HEK293 (cell line): ENCODE data around the gene LMTK2.

Experiments used
- CTCF ChIA-PET: fragments of 350-600 bp; formaldehyde crosslinking; extraction: SDS; loops from one replicate; lab custom pipeline; 2021; ENCODE audit warnings: antibody characterized with exemption; lab: Yijun Ruan, JAX
- POLR2A ChIA-PET: fragments of 300-600 bp; formaldehyde crosslinking; extraction: SDS; loops from one replicate; lab custom pipeline; 2020; ENCODE audit warnings: antibody characterized with exemption, inconsistent platforms; lab: Yijun Ruan, JAX
- H3K27ac ChIP-seq: fragments of 200-500 bp; sonication (Bioruptor generic); 2 replicates; pipeline ENCODE4 v1.5.1; 2014; ENCODE audit warnings: low read depth, low read length, control low read depth, inconsistent platforms; ENCODE audit errors: extremely low read depth
- H3K36me3 ChIP-seq, 2 experiments: fragments of 200-500 bp in 1 of 2; sonication (Bioruptor generic) in 1 of 2; 1 replicate in 1 of 2; 2 replicates in 1 of 2; pipeline ENCODE4 v1.5.1; 2014 to 2017; ENCODE audit warnings: inconsistent platforms in 2 of 2, low read length in 2 of 2; ENCODE audit not compliant: control insufficient read depth in 2 of 2, insufficient read depth in 1 of 2
- H3K4me1 ChIP-seq: fragments of 200-500 bp; sonication (Bioruptor generic); 2 replicates; pipeline ENCODE4 v1.5.1; 2014; ENCODE audit warnings: mild to moderate bottlenecking, low read length, inconsistent platforms; ENCODE audit not compliant: control insufficient read depth, insufficient read depth
- H3K4me3 ChIP-seq: 2 replicates; pipeline ENCODE4 v1.5.1; 2011; ENCODE audit warnings: low read depth, mild to moderate bottlenecking, control low read depth, low read length, moderate library complexity
- H3K9me3 ChIP-seq: fragments of 200-500 bp; sonication (Bioruptor generic); 2 replicates; pipeline ENCODE4 v1.5.1; 2014; ENCODE audit warnings: low read depth, low read length, inconsistent platforms; ENCODE audit not compliant: control insufficient read depth, insufficient read depth
- GFI1B ChIP-seq: fragments of 450-650 bp; formaldehyde crosslinking; IDR thresholded peaks from 2 replicates; pipeline ENCODE4 v1.5.1; 2016; ENCODE audit warnings: missing biosample characterization, missing genetic modification characterization
- HOXA7 ChIP-seq: sonication (generic); formaldehyde crosslinking; IDR thresholded peaks from 2 replicates; pipeline ENCODE4 v1.8.1; 2022; ENCODE audit warnings: missing genetic modification reagents, borderline replicate concordance
- SCRT2 ChIP-seq: fragments of 450-650 bp; formaldehyde crosslinking; IDR thresholded peaks from 2 replicates; pipeline ENCODE4 v1.5.1; 2016; ENCODE audit warnings: missing biosample characterization, missing genetic modification characterization
- WT1 ChIP-seq: fragments of 450-650 bp; formaldehyde crosslinking; IDR thresholded peaks from 2 replicates; pipeline ENCODE4 v1.5.1; 2016; ENCODE audit warnings: missing biosample characterization, missing genetic modification characterization
- ZBTB17 ChIP-seq: fragments of 450-650 bp; formaldehyde crosslinking; IDR thresholded peaks from 2 replicates; pipeline ENCODE4 v1.5.1; 2016; ENCODE audit warnings: missing biosample characterization, missing genetic modification characterization
- ZNF114 ChIP-seq: fragments of 450-650 bp; formaldehyde crosslinking; IDR thresholded peaks from 2 replicates; pipeline ENCODE4 v1.5.0; 2017; ENCODE audit warnings: missing biosample characterization, missing genetic modification characterization
- ZNF157 ChIP-seq: fragments of 450-650 bp; formaldehyde crosslinking; IDR thresholded peaks from 2 replicates; pipeline ENCODE4 v1.5.1; 2016; ENCODE audit warnings: missing biosample characterization, missing genetic modification characterization
- ZNF169 ChIP-seq: fragments of 450-650 bp; formaldehyde crosslinking; IDR thresholded peaks from 2 replicates; pipeline ENCODE4 v1.5.1; 2016; ENCODE audit warnings: missing biosample characterization, missing genetic modification characterization
- ZNF19 ChIP-seq: fragments of 450-650 bp; formaldehyde crosslinking; IDR thresholded peaks from 2 replicates; pipeline ENCODE4; 2016; ENCODE audit warnings: missing biosample characterization, missing genetic modification characterization, low read depth
- ZNF214 ChIP-seq: fragments of 450-650 bp; formaldehyde crosslinking; IDR thresholded peaks from 2 replicates; pipeline ENCODE4 v1.5.1; 2017; ENCODE audit warnings: missing biosample characterization, mild to moderate bottlenecking, missing genetic modification characterization, borderline replicate concordance
- ZNF23 ChIP-seq: fragments of 450-650 bp; formaldehyde crosslinking; IDR thresholded peaks from 2 replicates; pipeline ENCODE4 v1.5.1; 2016; ENCODE audit warnings: missing biosample characterization, missing genetic modification characterization, borderline replicate concordance
- ZNF350 ChIP-seq: fragments of 450-650 bp; formaldehyde crosslinking; IDR thresholded peaks from 2 replicates; pipeline ENCODE4 v1.5.0; 2017; ENCODE audit warnings: missing biosample characterization, mild to moderate bottlenecking, missing genetic modification characterization
- ZNF37A ChIP-seq: fragments of 450-650 bp; IDR thresholded peaks from 2 replicates; pipeline ENCODE4 v1.5.1; 2018; ENCODE audit warnings: missing biosample characterization, missing genetic modification characterization
- ZNF629 ChIP-seq: fragments of 450-650 bp; formaldehyde crosslinking; IDR thresholded peaks from 2 replicates; pipeline ENCODE4 v1.5.1; 2017; ENCODE audit warnings: missing biosample characterization, missing genetic modification characterization
- ZNF664 ChIP-seq: fragments of 450-650 bp; formaldehyde crosslinking; IDR thresholded peaks from 2 replicates; pipeline ENCODE4 v1.5.1; 2016; ENCODE audit warnings: missing biosample characterization, missing genetic modification characterization
- ZNF677 ChIP-seq: fragments of 450-650 bp; IDR thresholded peaks from 2 replicates; pipeline ENCODE4 v1.5.0; 2018; ENCODE audit warnings: missing biosample characterization, mild to moderate bottlenecking, missing genetic modification characterization, moderate library complexity
- ZNF76 ChIP-seq: fragments of 450-650 bp; formaldehyde crosslinking; IDR thresholded peaks from 2 replicates; pipeline ENCODE4; 2016; ENCODE audit warnings: low read depth, missing biosample characterization, missing genetic modification characterization, borderline replicate concordance
- ZNF768 ChIP-seq: fragments of 450-650 bp; formaldehyde crosslinking; IDR thresholded peaks from 2 replicates; pipeline ENCODE4 v1.5.1; 2018; ENCODE audit warnings: missing biosample characterization, mild to moderate bottlenecking, missing genetic modification characterization
- TF ChIP-seq, protein P1 (sequence below): fragments of 450-650 bp; formaldehyde crosslinking; IDR thresholded peaks from 2 replicates; pipeline ENCODE4 v1.5.1; 2016; ENCODE audit warnings: missing biosample characterization, missing genetic modification characterization, borderline replicate concordance
- TF ChIP-seq, protein P2 (sequence below): fragments of 450-650 bp; formaldehyde crosslinking; IDR thresholded peaks from 2 replicates; pipeline ENCODE4 v1.5.1; 2016; ENCODE audit warnings: missing biosample characterization, missing genetic modification characterization
- TF ChIP-seq, protein P3 (sequence below): fragments of 450-650 bp; formaldehyde crosslinking; IDR thresholded peaks from 2 replicates; pipeline ENCODE4 v1.5.1; 2016; ENCODE audit warnings: missing biosample characterization, missing genetic modification characterization, borderline replicate concordance
- TF ChIP-seq, protein P4 (sequence below): fragments of 450-650 bp; formaldehyde crosslinking; IDR thresholded peaks from 2 replicates; pipeline ENCODE4 v1.5.0; 2017; ENCODE audit warnings: missing biosample characterization, missing genetic modification characterization, borderline replicate concordance
- TF ChIP-seq, protein P5 (sequence below): fragments of 450-650 bp; formaldehyde crosslinking; IDR thresholded peaks from 2 replicates; pipeline ENCODE4 v1.5.1; 2016; ENCODE audit warnings: missing biosample characterization, missing genetic modification characterization

The LMTK2 gene

DNA sequence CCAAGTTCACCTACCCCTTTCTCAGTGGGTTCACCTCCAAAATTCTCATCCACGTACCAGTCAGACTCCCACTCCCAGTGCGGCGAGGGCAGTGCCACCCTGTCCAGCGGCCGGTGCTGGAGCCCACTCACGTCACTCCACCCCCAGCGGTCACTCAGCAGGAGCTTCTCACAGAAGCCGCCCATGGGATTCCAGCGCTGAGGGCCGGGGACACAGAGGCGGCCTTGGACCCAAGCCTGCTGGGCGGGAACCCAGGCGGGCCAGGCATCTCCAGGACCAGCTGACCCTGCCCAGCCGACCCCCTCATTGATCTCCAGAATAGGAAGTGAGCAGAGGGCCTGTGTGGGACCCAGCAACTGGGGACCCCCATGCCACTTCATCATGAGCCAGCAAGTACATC is 138.2 kb downstream of the LMTK2 start (continued):
- no peak for TF ChIP-seq ZNF169 (tag by site-specific recombination)
- no peak for TF ChIP-seq ZNF214 (tag by site-specific recombination)
- no peak for TF ChIP-seq ZNF664 (tag by site-specific recombination)
- no peak for TF ChIP-seq WT1 (tag by site-specific recombination)
- TF ChIP-seq, protein P1, sequence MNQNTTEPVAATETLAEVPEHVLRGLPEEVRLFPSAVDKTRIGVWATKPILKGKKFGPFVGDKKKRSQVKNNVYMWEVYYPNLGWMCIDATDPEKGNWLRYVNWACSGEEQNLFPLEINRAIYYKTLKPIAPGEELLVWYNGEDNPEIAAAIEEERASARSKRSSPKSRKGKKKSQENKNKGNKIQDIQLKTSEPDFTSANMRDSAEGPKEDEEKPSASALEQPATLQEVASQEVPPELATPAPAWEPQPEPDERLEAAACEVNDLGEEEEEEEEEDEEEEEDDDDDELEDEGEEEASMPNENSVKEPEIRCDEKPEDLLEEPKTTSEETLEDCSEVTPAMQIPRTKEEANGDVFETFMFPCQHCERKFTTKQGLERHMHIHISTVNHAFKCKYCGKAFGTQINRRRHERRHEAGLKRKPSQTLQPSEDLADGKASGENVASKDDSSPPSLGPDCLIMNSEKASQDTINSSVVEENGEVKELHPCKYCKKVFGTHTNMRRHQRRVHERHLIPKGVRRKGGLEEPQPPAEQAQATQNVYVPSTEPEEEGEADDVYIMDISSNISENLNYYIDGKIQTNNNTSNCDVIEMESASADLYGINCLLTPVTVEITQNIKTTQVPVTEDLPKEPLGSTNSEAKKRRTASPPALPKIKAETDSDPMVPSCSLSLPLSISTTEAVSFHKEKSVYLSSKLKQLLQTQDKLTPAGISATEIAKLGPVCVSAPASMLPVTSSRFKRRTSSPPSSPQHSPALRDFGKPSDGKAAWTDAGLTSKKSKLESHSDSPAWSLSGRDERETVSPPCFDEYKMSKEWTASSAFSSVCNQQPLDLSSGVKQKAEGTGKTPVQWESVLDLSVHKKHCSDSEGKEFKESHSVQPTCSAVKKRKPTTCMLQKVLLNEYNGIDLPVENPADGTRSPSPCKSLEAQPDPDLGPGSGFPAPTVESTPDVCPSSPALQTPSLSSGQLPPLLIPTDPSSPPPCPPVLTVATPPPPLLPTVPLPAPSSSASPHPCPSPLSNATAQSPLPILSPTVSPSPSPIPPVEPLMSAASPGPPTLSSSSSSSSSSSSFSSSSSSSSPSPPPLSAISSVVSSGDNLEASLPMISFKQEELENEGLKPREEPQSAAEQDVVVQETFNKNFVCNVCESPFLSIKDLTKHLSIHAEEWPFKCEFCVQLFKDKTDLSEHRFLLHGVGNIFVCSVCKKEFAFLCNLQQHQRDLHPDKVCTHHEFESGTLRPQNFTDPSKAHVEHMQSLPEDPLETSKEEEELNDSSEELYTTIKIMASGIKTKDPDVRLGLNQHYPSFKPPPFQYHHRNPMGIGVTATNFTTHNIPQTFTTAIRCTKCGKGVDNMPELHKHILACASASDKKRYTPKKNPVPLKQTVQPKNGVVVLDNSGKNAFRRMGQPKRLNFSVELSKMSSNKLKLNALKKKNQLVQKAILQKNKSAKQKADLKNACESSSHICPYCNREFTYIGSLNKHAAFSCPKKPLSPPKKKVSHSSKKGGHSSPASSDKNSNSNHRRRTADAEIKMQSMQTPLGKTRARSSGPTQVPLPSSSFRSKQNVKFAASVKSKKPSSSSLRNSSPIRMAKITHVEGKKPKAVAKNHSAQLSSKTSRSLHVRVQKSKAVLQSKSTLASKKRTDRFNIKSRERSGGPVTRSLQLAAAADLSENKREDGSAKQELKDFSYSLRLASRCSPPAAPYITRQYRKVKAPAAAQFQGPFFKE (tag by site-specific recombination): no peak
- no peak for TF ChIP-seq SCRT2
- TF ChIP-seq, all 188 proteins: peak for 0

DNA sequence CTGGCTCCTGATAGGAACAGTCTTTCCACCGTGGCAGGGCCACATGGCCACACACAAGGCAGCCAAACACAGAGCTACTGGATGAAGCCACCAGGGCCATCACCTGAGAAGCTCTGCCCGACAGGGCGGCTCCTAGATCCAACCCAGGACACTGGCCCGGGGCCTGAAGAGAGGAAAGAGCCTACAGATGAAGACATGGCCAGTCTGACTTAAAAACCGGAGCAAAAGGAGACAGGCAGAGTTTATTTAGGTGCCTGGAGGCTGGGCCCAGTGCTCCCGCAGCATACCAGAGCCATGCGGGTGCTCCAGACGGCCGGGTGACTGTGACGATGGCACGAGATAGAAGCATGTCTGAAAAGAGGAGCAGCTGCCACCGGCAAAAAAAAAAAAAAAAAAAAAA is 141.5 kb downstream of the LMTK2 start:
- peaks cover 3 to 4% of the 10 kb centered on the region in 2 experiments; a peak in 2 of 3 replicates for H3K36me3 ChIP-seq
- no peak overlapping the region for H3K4me3 ChIP-seq
- ChIA-PET CTCF (interaction anchor here (0.5 kb wide), 1 partner anchor 624 kb away, joined by 4 read pairs; no protein-coding TSS in a partner anchor), POLR2A (no interaction called here)
- no peak overlapping the region for H3K27ac ChIP-seq
- H3K4me1 ChIP-seq: peaks cover 2% of the 10 kb centered on the region; the same call in 1 of the 2 replicates
- no peaks in the 10 kb centered on the region for H3K9me3 ChIP-seq
- TF ChIP-seq, protein P2, sequence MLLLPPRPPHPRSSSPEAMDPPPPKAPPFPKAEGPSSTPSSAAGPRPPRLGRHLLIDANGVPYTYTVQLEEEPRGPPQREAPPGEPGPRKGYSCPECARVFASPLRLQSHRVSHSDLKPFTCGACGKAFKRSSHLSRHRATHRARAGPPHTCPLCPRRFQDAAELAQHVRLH (tag by site-specific recombination): no peak
- TF ChIP-seq GFI1B (tag by site-specific recombination) (no peak), ZNF169 (tag by site-specific recombination) (no peak), ZNF19 (tag by site-specific recombination) (no peak), ZNF23 (tag by site-specific recombination) (no peak), ZNF350 (tag by site-specific recombination) (no peak), HOXA7 (CRISPR knock-in tag) (no peak), ZNF37A (tag by site-specific recombination) (no peak), ZNF768 (tag by site-specific recombination) (no peak), ZNF157 (no peak), ZNF114 (tag by site-specific recombination) (no peak), ZNF76 (no peak), ZNF677 (tag by site-specific recombination) (no peak), ZNF629 (tag by site-specific recombination) (no peak), ZBTB17 (tag by site-specific recombination) (no peak)
- TF ChIP-seq, protein P3, sequence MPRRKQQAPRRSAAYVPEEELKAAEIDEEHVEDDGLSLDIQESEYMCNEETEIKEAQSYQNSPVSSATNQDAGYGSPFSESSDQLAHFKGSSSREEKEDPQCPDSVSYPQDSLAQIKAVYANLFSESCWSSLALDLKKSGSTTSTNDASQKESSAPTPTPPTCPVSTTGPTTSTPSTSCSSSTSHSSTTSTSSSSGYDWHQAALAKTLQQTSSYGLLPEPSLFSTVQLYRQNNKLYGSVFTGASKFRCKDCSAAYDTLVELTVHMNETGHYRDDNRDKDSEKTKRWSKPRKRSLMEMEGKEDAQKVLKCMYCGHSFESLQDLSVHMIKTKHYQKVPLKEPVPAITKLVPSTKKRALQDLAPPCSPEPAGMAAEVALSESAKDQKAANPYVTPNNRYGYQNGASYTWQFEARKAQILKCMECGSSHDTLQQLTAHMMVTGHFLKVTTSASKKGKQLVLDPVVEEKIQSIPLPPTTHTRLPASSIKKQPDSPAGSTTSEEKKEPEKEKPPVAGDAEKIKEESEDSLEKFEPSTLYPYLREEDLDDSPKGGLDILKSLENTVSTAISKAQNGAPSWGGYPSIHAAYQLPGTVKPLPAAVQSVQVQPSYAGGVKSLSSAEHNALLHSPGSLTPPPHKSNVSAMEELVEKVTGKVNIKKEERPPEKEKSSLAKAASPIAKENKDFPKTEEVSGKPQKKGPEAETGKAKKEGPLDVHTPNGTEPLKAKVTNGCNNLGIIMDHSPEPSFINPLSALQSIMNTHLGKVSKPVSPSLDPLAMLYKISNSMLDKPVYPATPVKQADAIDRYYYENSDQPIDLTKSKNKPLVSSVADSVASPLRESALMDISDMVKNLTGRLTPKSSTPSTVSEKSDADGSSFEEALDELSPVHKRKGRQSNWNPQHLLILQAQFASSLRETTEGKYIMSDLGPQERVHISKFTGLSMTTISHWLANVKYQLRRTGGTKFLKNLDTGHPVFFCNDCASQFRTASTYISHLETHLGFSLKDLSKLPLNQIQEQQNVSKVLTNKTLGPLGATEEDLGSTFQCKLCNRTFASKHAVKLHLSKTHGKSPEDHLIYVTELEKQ (tag by site-specific recombination): no peak
- TF ChIP-seq, protein P4, sequence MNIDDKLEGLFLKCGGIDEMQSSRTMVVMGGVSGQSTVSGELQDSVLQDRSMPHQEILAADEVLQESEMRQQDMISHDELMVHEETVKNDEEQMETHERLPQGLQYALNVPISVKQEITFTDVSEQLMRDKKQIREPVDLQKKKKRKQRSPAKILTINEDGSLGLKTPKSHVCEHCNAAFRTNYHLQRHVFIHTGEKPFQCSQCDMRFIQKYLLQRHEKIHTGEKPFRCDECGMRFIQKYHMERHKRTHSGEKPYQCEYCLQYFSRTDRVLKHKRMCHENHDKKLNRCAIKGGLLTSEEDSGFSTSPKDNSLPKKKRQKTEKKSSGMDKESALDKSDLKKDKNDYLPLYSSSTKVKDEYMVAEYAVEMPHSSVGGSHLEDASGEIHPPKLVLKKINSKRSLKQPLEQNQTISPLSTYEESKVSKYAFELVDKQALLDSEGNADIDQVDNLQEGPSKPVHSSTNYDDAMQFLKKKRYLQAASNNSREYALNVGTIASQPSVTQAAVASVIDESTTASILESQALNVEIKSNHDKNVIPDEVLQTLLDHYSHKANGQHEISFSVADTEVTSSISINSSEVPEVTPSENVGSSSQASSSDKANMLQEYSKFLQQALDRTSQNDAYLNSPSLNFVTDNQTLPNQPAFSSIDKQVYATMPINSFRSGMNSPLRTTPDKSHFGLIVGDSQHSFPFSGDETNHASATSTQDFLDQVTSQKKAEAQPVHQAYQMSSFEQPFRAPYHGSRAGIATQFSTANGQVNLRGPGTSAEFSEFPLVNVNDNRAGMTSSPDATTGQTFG: no peak
- TF ChIP-seq, protein P5, sequence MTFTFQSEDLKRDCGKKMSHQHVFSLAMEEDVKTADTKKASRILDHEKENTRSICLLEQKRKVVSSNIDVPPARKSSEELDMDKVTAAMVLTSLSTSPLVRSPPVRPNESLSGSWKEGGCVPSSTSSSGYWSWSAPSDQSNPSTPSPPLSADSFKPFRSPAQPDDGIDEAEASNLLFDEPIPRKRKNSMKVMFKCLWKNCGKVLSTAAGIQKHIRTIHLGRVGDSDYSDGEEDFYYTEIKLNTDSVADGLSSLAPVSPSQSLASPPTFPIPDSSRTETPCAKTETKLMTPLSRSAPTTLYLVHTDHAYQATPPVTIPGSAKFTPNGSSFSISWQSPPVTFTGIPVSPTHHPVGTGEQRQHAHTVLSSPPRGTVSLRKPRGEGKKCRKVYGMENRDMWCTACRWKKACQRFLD (tag by site-specific recombination): no peak
